ENCODE measurements around the gene LEKR1. TPM values are rescaled to one million over a fixed set of nuclear protein-coding genes. Genes with fewer than 3 reads are reported as not detected.

The LEKR1 gene
- total and polyA plus RNA-seq, 2 donors (not counting 1 experiment from before 2014, with no cell fraction given), result 0.94 to 4.7 TPM

DNA sequence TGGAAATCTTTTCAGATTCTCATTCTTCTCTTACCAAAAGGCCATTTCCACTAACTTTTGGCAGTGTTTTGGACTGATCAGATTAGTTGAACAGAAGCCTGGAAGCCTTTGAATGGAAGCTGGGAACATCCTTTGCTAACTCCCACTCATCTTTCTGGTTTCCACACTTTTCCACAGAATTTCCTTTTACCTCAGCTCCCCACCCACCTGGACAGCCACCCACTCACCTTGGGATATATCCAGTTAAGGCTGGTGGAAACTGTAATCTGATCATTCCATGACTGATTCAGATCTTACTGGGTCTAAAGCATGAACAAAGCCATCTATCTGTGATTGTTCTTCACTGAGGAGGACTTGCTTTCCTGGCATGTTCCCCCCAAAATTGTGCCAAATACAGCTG is 214.3 kb downstream of the LEKR1 start:
- no peak for TF ChIP-seq EZH2 (IDR thresholded peaks at IDR 0.05; ENCODE audit: borderline replicate concordance, insufficient read depth, low read depth, low read length, poor library complexity, severe bottlenecking)
- TF ChIP-seq, protein P1, sequence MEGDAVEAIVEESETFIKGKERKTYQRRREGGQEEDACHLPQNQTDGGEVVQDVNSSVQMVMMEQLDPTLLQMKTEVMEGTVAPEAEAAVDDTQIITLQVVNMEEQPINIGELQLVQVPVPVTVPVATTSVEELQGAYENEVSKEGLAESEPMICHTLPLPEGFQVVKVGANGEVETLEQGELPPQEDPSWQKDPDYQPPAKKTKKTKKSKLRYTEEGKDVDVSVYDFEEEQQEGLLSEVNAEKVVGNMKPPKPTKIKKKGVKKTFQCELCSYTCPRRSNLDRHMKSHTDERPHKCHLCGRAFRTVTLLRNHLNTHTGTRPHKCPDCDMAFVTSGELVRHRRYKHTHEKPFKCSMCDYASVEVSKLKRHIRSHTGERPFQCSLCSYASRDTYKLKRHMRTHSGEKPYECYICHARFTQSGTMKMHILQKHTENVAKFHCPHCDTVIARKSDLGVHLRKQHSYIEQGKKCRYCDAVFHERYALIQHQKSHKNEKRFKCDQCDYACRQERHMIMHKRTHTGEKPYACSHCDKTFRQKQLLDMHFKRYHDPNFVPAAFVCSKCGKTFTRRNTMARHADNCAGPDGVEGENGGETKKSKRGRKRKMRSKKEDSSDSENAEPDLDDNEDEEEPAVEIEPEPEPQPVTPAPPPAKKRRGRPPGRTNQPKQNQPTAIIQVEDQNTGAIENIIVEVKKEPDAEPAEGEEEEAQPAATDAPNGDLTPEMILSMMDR (IDR thresholded peaks at IDR 0.05), result no peak
- Mint-ChIP-seq H3K27ac (no peak overlapping the region), H3K9me3 (ENCODE audit: insufficient read depth) (no peaks in the 10 kb centered on the region), H3K4me3 (no peak overlapping the region), H3K27me3 (no peaks in the 10 kb centered on the region), H3K4me1 (peaks cover 1% of the 10 kb centered on the region)
- Histone ChIP-seq H3K9ac (ENCODE audit: low read length) (no peak overlapping the region), H2AFZ (ENCODE audit: insufficient read depth, low read depth, low read length, poor library complexity, severe bottlenecking) (no peak overlapping the region), H4K20me1 (ENCODE audit: control insufficient read depth, insufficient read depth, low read length, poor library complexity, severe bottlenecking) (no peaks in the 10 kb centered on the region), H3K4me2 (replicated peaks; ENCODE audit: low read depth, low read length, poor library complexity, severe bottlenecking) (no peak overlapping the region), H3K4me3 (ENCODE audit: control extremely low read depth in 1 of 5, extremely low read depth in 1 of 5, insufficient read depth in 1 of 5, low read depth in 2 of 5, low read length in 4 of 5) (no peak overlapping the region), H3K79me2 (ENCODE audit: control insufficient read depth, insufficient read depth, low read length) (no peaks in the 10 kb centered on the region), H3K27me3 (replicated peaks in 1 of 4; ENCODE audit: control extremely low read depth in 1 of 4, control insufficient read depth in 3 of 4, insufficient read depth in 4 of 4, low read length in 3 of 4) (no peaks in the 10 kb centered on the region), H3K36me3 (replicated peaks in 1 of 2; ENCODE audit: control extremely low read depth in 1 of 2, control insufficient read depth in 1 of 2, extremely low read depth in 1 of 2, insufficient read depth in 2 of 2, low read length in 1 of 2) (no peaks in the 10 kb centered on the region), H3K27ac (ENCODE audit: low read length in 2 of 2) (no peak overlapping the region), H3K4me1 (ENCODE audit: control insufficient read depth in 2 of 2, insufficient read depth in 2 of 2, low read length in 2 of 2) (no peaks in the 10 kb centered on the region), H3K9me3 (ENCODE audit: control extremely low read depth in 1 of 3, control insufficient read depth in 2 of 3, insufficient read depth in 1 of 3, low read length in 2 of 3) (peaks cover 0 to 1% (median 0%) of the 10 kb centered on the region in 3 donors)
- ChIA-PET POLR2A (no interaction called here), CTCF (no interaction called here)
- ATAC-seq (ENCODE audit: low read depth) (no peak), DNase-seq (no peak)
- intact Hi-C loops (cut with micrococcal nuclease), result no loop called here

DNA sequence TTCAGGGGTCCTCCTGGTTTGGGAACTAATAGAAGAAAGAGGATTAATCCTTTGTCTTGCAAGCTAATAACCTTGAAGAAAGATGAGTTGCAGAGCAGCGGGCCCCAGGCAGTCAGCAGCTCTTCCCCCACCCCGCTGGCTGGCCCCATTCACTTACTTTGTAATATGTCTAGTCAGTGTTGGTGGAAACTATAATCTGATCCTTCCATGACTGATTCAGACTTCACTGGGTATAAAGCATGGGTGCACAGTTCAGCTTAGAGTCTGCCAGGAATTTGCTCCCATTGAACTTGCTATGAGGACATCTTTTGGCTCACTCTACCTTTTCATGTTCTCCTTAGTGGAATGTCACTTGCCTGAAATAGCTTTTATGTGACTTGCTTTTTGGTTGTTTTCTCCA is 216.1 kb downstream of the LEKR1 start:
- CTCF ChIA-PET, result no interaction called here

More for the DNA sequence above, 216.1 kb downstream of the LEKR1 start:
- Mint-ChIP-seq H3K27me3 (no peaks in the 10 kb centered on the region), H3K4me1 (peaks cover 18% of the 10 kb centered on the region), H3K4me3 (no peak overlapping the region), H3K27ac (no peak overlapping the region), H3K9me3 (ENCODE audit: insufficient read depth) (no peaks in the 10 kb centered on the region)
- TF ChIP-seq EZH2 (IDR thresholded peaks at IDR 0.05; ENCODE audit: borderline replicate concordance, insufficient read depth, low read depth, low read length, poor library complexity, severe bottlenecking), result no peak
- TF ChIP-seq, protein P1 (IDR thresholded peaks at IDR 0.05), result no peak
- no peak for ATAC-seq (ENCODE audit: low read depth)
- no peak overlapping the region for H3K9ac ChIP-seq (ENCODE audit: low read length)
- peaks cover 4 to 15% of the 10 kb centered on the region in 2 donors for H3K4me1 ChIP-seq (ENCODE audit: control insufficient read depth in 2 of 2, insufficient read depth in 2 of 2, low read length in 2 of 2)
- no CpG with 5 or more reads among the region's 2 CpGs for WGBS (ENCODE audit: insufficient coverage)
- no peak for DNase-seq
- H3K79me2 ChIP-seq (ENCODE audit: control insufficient read depth, insufficient read depth, low read length), result no peaks in the 10 kb centered on the region
- intact Hi-C loops (cut with micrococcal nuclease), result no loop called here
- POLR2A ChIA-PET, result no interaction called here
- H2AFZ ChIP-seq (ENCODE audit: insufficient read depth, low read depth, low read length, poor library complexity, severe bottlenecking), result no peak overlapping the region
- H3K27me3 ChIP-seq (replicated peaks in 1 of 4; ENCODE audit: control extremely low read depth in 1 of 4, control insufficient read depth in 3 of 4, insufficient read depth in 4 of 4, low read length in 3 of 4), result no peaks in the 10 kb centered on the region
- H3K36me3 ChIP-seq (replicated peaks in 1 of 2; ENCODE audit: control extremely low read depth in 1 of 2, control insufficient read depth in 1 of 2, extremely low read depth in 1 of 2, insufficient read depth in 2 of 2, low read length in 1 of 2), result no peaks in the 10 kb centered on the region
- H3K4me2 ChIP-seq (replicated peaks; ENCODE audit: low read depth, low read length, poor library complexity, severe bottlenecking), result no peak overlapping the region
- H3K27ac ChIP-seq (ENCODE audit: low read length in 2 of 2), result no peak overlapping the region
- no peaks in the 10 kb centered on the region for H3K9me3 ChIP-seq (ENCODE audit: control extremely low read depth in 1 of 3, control insufficient read depth in 2 of 3, insufficient read depth in 1 of 3, low read length in 2 of 3)
- no peaks in the 10 kb centered on the region for H4K20me1 ChIP-seq (ENCODE audit: control insufficient read depth, insufficient read depth, low read length, poor library complexity, severe bottlenecking)
- H3K4me3 ChIP-seq (ENCODE audit: control extremely low read depth in 1 of 5, extremely low read depth in 1 of 5, insufficient read depth in 1 of 5, low read depth in 2 of 5, low read length in 4 of 5), result no peak overlapping the region
